ENCODE data around the gene CEP72.
"Not testable (repeated sequence)": the region's sequence is repeated elsewhere in the genome, so short reads cannot be mapped to it uniquely, and the experiment has no call there.

The CEP72 gene

DNA sequence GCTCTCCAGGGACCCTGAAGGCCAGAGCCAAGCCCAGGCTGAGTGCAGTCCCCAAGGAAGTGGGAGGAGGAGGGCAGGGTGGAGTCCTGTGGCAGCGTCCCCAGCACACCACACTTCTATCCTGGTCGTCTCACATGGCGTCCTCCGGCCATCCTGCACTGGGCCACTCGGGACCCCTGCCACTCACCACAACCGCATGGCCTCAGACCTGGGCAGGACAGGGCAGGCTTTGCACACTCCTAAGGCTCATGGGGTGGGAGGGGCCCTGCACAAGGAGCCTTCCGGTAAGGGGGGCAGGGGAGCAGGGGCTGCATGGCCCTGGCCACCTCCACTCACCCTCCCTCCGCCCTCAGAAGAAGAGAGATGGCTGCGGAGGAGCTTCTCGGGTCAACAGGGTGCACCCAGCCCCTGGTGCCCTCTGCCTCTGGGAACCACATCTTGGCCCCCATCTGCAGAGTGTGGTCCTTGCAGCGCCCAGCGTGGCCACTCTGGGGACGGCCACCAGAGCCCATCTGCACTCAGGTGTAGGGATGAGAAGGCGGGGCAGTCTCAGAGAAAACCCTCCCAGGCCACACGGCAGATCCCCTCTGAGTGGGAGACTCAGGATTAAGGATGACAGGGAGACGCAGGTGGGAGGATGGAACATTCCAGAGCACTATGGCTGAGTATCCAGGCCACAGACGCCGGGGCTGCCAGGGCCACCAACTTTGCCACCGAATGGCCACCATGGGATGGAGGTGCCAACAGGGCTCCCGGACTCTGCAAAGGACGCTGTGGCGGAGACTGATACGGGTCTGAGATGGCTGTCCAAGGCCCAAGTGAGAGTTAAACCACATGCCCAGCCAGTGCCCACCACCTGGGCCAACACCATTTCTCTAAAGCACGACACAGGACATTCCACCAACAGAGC is 73.4 kb downstream of the CEP72 start:
- no peak for ATAC-seq
- TF ChIP-seq OSR1 (CRISPR knock-in tag; IDR thresholded peaks at IDR 0.05): no peak

DNA sequence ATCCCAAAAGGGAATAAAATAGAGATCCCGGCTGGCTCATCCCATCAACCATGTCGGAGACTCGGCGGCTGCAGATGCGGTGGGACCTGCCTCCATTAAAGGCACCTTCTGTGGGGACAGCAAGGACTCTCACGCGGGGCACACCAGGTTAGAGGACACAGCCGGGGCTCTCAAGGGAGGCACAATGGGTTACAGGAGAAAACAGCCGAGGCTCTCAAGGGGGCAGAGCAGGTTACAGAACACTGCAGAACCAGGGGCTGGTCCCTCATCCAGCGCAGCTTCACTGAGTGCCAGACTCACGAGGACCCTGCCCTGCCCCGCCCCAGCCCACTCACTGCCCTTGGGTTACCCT is 74.0 kb downstream of the CEP72 start:
- ATAC-seq: not testable (repeated sequence)

GRCh38 chr5:686936-687335 is 74.8 kb downstream of the CEP72 start:
- ATAC-seq: not testable (repeated sequence)

- ATAC-seq: not testable (repeated sequence)
These were observed 76.3 kb downstream of the CEP72 start for GRCh38 chr5:688348-689010.

GRCh38 chr5:690293-690692 is 78.2 kb downstream of the CEP72 start:
- ATAC-seq: peak; percentile 14

DNA sequence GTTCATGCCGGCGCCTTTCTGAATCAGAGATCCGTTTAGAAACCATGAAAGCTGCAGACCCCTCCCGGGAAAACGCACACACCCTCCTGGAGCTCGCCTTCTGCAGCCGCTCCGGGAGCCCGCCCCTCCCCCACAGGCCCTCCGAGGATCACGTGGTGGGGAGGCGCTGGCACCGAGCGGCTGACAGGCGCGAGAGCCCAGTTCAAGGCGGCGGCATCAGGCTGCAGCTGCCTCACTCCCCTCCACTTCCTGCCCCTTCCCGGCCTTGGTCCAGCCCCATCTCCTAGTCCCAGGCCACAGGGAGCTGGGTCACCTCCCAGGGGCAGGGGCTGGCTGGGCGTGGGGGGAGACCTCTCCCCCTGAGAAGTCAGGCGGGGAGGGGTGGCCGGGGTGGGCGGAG is 78.9 kb downstream of the CEP72 start:
- not testable (repeated sequence) for ATAC-seq

DNA sequence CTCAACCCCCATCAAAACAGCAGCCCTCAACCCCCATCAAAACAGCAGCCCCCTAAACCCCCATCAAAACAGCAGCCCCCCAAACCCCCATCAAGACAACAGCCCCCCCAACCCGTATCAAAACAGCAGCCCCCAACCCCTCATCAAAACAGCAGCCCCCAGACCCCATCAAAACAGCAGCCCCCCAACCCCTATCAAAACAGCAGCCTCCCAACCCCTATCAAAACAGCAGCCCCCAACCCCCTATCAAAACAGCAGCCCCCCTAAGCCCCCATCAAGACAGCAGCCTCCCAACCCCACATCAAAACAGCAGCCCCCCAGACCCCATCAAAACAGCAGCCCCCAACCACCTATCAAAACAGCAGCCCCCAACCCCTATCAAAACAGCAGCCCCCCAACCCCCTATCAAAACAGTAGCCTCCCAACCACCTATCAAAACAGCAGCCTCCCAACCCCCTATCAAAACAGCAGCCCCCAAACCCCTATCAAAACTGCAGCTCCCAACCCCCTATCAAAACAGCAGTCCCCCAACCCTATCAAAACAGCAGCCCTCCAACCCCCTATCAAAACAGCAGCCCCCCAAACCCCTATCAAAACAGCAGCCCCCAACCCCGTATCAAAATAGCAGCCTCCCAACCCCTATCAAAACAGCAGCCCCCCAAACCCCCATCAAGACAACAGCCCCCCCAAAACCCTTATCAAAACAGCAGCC is 79.8 kb downstream of the CEP72 start:
- no peak for ATAC-seq
- TF ChIP-seq POU6F1 (CRISPR knock-in tag; IDR thresholded peaks at IDR 0.05; ENCODE audit: borderline replicate concordance, low read depth) (no peak), SNAI2 (CRISPR knock-in tag; IDR thresholded peaks at IDR 0.05) (no peak), ZC3H10 (CRISPR knock-in tag; IDR thresholded peaks at IDR 0.05) (no peak), RARB (CRISPR knock-in tag; IDR thresholded peaks at IDR 0.05) (no peak), ZFP3 (CRISPR knock-in tag; IDR thresholded peaks at IDR 0.05) (no peak), ZNF565 (CRISPR knock-in tag; conservative IDR thresholded peaks at IDR 0.05; ENCODE audit: low read depth) (no peak), ARNTL (CRISPR knock-in tag; IDR thresholded peaks at IDR 0.05; ENCODE audit: borderline replicate concordance, low read depth) (no peak)
- TF ChIP-seq, protein P1, sequence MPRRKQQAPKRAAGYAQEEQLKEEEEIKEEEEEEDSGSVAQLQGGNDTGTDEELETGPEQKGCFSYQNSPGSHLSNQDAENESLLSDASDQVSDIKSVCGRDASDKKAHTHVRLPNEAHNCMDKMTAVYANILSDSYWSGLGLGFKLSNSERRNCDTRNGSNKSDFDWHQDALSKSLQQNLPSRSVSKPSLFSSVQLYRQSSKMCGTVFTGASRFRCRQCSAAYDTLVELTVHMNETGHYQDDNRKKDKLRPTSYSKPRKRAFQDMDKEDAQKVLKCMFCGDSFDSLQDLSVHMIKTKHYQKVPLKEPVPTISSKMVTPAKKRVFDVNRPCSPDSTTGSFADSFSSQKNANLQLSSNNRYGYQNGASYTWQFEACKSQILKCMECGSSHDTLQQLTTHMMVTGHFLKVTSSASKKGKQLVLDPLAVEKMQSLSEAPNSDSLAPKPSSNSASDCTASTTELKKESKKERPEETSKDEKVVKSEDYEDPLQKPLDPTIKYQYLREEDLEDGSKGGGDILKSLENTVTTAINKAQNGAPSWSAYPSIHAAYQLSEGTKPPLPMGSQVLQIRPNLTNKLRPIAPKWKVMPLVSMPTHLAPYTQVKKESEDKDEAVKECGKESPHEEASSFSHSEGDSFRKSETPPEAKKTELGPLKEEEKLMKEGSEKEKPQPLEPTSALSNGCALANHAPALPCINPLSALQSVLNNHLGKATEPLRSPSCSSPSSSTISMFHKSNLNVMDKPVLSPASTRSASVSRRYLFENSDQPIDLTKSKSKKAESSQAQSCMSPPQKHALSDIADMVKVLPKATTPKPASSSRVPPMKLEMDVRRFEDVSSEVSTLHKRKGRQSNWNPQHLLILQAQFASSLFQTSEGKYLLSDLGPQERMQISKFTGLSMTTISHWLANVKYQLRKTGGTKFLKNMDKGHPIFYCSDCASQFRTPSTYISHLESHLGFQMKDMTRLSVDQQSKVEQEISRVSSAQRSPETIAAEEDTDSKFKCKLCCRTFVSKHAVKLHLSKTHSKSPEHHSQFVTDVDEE (CRISPR knock-in tag; IDR thresholded peaks at IDR 0.05): no peak

DNA sequence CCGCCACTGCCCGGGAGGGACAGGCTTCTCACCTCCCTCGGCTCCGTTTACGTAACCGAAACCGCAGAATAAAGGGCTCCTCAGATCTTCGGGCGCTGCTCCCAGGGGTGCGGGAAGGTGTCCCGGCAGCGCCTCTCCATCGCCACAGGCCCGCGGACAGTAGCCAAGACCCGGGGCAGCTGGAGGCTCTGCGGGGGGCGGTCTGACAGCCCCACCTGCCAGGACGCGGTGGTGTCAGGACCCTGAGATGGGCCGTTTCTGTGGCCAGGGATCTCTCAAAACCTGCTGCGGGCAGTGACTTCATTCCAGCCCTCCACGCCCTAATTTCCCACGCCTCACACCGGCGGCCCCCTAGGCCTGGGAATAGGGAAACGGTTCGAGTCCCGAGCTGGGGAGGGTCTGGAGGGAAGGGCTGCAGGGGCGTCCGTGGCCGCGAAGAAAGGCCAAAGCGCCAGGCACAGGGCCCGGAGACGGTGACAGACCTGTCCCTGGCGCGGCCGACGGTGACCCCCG is 80.4 kb downstream of the CEP72 start:
- not testable (repeated sequence) for ATAC-seq

GRCh38 chr5:693271-694041 is 81.3 kb downstream of the CEP72 start, which contains the start of gene TPPP:
Gene TPPP, minus strand, starts transcription at chr5:693352. Its CDS starts 15,292 bp downstream, at chr5:678060.
- ATAC-seq: peak; percentile 75

GRCh38 chr5:694042-694431 is 81.9 kb downstream of the CEP72 start:
- not testable (repeated sequence) for ATAC-seq

GRCh38 chr5:695475-695874 is 83.3 kb downstream of the CEP72 start:
- ATAC-seq: not testable (repeated sequence)

DNA sequence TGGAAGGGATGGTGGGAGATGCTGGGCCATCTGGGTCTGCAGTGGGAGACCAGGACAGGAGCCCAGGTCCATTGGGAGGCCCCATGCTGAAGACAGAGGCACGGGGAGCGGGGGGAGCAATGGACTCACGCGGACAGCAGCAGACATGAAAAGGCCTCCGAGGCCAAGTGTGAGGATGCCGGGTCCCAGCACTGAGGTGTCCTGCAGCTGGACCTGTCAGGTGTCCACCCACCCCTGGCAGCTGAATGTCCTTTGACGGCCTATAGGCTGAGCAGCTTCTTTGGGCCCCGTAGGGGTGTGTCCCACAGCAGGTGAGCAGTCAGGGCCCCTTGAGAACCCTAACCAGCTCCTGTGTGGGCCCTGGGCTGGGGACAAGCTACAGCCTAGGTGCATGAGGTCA is 84.1 kb downstream of the CEP72 start:
- ATAC-seq: not testable (repeated sequence)

DNA sequence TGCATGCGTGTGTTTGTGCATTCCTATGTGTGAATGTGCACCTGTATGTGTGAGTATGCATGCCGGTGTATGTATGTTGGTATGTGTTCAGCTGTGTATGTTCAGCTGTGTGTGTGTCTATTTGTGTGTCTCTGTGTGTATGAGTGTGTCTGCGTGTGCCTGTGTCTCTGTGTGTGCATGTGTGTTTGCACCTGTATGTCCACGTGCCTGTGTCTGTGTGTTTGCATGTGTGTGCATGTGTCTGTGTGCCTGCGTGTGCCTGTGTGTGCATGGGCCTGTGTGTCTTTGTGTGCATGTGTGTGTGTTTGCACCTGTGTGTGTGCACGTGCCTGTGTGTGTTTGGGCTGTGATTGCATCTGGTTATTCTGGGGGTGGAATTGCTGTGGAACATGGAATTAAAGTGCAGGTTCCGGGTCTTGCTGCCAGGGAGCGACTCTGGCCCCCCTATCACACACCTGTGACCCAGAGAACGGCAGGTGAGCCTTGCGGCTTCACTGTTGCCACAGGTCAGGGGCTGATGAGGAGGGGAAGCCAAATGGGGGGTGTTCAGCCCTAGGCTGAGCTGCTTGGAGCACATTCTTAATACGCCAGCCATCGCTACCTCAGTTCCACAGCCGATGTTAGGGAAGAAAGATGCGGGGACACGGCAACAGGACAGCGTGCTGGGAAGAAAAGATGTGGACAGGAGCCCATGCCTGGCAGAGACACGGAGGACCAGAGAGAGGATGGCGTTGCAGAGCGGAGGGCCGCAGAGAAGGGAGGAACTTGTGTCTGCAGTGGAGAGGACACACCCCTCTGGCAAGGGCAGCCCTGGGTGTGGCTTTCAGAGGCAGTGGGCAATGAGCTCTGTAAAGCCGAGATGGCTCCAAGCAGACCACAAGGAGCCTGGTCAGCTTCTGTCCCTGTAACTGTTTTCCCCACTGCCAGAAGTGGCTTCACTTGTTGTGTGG is 84.9 kb downstream of the CEP72 start:
- ATAC-seq: not testable (repeated sequence)

Measured in SK-N-SH treated with all-trans-retinoic acid at 6 μM for 48 hours (cell line).